ENCODE measurements around the gene SUGP1.

- TF ChIP-seq CTCF (IDR thresholded peaks at IDR 0.05 in 4 of 5, conservative IDR thresholded peaks at IDR 0.05 in 1 of 5): no peak
- TF ChIP-seq POLR2A (IDR thresholded peaks at IDR 0.05): no peak
Measured at GRCh38 chr19:19305696-19306095, 14.6 kb downstream of the SUGP1 start.
